GM10266 (cell line): Measurements from ENCODE around the gene PCSK6.

ENCODE experiments used
- DNase-seq: peaks from one replicate; pipeline ENCODE4 v3.0.0; 2012; ENCODE audit errors: extremely low spot score
- TF ChIP-seq, protein P1 (sequence below): IDR thresholded peaks from 2 replicates; pipeline ENCODE4 v1.5.1; 2012; ENCODE audit warnings: mild to moderate bottlenecking, low read depth; ENCODE audit not compliant: control insufficient read depth, insufficient read depth; ENCODE audit errors: missing control alignments

Gene PCSK6

DNA sequence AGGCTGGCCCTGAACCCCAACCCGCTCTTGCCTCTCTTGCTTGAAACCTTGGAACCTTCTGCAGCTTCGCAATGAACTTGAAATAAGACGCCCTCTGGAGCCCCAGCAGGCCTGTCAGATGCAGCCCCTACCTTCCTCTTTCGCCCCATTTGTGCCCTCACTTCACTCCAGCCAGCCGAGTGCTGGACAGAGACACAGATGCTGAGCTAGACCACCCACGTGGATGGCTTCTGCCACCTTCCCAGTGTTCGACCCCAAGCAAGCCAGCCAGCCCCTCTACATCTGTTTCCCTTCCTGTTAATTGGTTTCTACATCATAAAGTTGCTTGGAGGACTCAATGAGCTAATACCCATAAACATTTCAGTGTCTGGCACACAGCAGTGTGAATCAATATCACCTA is 170.7 kb downstream of the PCSK6 start:
- TF ChIP-seq, protein P1, sequence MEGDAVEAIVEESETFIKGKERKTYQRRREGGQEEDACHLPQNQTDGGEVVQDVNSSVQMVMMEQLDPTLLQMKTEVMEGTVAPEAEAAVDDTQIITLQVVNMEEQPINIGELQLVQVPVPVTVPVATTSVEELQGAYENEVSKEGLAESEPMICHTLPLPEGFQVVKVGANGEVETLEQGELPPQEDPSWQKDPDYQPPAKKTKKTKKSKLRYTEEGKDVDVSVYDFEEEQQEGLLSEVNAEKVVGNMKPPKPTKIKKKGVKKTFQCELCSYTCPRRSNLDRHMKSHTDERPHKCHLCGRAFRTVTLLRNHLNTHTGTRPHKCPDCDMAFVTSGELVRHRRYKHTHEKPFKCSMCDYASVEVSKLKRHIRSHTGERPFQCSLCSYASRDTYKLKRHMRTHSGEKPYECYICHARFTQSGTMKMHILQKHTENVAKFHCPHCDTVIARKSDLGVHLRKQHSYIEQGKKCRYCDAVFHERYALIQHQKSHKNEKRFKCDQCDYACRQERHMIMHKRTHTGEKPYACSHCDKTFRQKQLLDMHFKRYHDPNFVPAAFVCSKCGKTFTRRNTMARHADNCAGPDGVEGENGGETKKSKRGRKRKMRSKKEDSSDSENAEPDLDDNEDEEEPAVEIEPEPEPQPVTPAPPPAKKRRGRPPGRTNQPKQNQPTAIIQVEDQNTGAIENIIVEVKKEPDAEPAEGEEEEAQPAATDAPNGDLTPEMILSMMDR = no peak

DNA sequence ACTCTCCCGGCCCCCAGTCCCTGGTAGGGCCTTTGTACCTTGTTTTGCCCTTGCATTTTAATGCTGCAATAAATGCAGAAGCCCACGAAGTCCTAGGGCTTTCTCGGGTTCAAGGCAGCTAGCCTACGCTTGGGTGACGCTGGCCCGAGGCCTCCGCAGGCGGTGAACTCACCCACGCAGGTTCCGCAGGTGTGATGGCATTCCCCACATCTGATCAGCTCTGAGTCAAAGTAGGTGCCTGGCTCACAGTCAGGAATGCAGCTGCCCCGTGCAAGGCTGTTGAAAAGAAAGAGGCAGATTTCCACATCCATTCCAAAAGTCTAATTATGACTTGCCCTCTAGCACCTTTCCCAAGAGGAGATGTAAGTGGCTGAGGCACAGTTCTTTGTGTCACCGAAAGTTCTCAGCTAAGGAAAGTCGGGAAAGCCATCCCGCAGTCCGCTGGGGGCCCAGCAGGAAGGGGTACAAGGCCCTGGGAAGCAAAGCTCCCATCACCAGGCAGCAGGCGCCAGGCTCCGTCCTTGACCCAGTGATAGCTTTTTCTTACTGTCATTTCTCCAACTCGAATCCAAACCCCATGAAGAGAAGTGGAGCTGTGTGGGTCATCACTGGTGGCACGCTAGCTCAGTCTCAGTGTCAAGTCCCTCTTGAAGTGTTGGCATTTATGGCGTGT is 171.2 kb downstream of the PCSK6 start:
- DNase-seq = no peak

More for the DNA sequence above, 170.7 kb downstream of the PCSK6 start:
- DNase-seq = no peak

DNA sequence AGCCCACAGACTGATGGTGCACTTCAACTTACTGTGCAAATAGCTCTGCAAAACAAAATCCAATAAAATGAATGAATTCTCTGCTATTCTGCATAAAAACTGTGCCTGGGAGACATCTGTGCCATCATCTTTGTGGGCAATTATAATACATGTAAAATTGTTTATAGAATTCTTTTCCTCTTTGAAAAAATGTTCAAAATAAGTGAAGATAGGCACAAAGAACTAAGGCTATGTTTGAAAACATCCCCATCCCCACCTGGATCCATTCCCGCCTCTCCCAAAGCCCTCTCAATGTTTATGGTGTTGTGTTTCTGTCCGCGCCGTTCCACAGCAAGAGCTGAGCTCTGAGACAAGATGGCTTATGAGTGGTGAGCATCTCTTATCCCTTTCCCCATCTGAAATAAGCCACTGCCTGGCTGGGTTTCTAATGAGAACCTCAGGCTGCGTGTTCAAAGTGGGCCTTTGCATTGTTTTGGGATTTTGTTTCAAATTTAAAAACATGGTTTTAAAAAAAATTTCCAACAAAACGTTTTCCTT is 172.1 kb downstream of the PCSK6 start:
- DNase-seq = no peak
- TF ChIP-seq, protein P1 = no peak

More for the DNA sequence above, 171.2 kb downstream of the PCSK6 start:
- TF ChIP-seq, protein P1 = no peak

DNA sequence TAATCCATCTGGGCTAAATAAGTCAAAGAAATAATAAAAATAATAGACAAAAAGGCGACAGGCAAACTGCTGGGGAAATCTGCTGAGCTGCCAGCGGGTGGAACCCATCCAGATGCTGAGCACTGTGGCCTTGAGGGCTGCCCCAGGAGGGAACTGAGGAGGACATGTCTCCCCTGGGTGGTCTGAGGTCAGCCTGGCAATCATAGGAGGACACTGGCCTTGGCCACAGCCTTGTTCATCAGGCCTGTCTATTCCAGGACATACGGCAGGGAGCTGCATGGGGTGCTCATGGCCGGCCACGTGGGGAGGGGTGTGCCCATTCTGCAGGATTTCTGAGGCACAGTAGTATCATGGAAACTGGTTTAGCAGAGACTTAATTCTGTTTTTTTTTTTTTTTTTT is 173.0 kb downstream of the PCSK6 start:
- TF ChIP-seq, protein P1 = no peak
- no peak for DNase-seq

DNA sequence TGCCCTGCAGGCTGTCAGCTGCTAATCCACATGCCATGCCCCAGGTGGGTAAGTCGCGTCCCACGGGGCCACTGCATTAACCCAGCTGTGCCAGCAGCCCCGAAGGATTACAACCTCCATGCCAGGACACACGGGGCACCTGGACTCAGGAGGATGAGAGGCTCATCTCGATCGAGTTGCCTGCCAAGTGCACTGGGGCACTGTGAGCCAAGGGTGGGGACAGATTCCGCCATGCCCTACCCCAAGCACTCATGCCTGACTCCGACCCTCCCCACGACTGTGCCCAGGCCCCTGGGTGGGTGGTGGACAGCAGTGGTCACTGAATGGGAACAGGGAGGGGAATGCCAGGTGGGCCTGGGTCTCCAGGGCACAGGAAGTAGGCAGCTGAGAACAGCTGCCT is 173.8 kb downstream of the PCSK6 start:
- TF ChIP-seq, protein P1 = no peak
- DNase-seq = no peak

DNA sequence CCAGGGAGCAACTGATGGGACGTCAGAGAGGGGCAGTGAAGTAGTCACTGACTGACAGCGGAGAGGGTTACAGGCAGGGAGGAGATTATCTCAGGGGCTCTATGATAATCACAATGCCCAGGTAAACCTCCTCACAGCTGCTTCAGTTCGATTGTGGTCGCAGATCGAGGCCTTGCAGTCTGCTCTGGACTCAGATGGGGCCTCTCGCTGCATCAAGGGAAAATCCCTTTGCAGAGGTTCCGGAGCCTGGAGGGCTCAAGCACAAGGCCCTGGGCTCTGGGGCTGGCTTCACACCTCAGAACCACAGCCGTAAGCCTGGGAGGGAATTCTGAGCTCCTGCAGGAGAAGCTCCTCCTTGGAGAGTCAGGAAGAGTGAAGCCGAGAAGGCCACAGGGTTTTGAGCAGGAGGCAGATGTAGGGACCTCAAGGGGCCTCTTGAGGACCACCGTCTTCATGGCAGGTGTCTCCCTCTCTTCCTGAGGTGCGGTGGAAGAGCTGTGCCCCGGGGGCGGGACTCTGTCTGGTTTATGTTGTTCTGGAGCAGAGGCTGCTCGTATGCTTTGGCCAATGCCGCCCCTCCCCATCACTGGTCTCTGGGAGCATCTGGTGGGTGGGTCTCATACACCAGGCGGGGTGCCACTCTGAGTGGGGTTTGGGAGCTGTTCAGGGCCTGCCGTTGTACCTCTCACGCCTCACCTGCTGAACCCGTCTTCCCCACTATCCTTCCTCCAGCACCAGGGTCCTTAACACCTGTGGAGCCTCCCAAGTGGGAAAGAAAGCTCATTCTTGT is 175.0 kb downstream of the PCSK6 start:
- DNase-seq = no peak
- TF ChIP-seq, protein P1 = no peak
